ENCODE measurements around the gene CPNE4. TPM values are rescaled to one million over a fixed set of nuclear protein-coding genes. Genes with fewer than 3 reads are reported as not detected.

Gene CPNE4
- total RNA-seq, 4 donors from 2014 or later = 0.10 to 0.25 (median 0.16) TPM; not detected in 1

DNA sequence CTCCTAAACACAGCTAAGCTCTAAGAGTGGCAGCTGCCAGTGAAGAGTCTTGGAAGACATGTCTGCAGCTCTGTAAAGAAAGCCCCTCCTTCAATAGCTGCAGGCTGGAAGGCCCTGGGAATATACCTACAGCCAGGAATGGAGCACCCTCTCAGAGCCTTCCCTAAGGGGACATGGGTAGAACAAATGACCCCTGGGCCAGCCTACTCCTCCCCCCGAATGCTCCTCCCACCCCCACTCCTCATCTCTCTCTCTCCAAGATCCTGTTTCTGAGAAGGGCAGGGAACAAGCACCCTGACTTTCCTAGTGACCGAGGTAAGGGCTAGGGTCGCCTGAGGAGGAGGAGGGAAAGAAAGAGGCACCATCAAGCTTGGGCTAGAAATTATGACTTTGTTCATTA is 20.7 kb downstream of the CPNE4 start:
- no peak for TF ChIP-seq POLR2A (IDR thresholded peaks at IDR 0.05)
- TF ChIP-seq, protein P1, sequence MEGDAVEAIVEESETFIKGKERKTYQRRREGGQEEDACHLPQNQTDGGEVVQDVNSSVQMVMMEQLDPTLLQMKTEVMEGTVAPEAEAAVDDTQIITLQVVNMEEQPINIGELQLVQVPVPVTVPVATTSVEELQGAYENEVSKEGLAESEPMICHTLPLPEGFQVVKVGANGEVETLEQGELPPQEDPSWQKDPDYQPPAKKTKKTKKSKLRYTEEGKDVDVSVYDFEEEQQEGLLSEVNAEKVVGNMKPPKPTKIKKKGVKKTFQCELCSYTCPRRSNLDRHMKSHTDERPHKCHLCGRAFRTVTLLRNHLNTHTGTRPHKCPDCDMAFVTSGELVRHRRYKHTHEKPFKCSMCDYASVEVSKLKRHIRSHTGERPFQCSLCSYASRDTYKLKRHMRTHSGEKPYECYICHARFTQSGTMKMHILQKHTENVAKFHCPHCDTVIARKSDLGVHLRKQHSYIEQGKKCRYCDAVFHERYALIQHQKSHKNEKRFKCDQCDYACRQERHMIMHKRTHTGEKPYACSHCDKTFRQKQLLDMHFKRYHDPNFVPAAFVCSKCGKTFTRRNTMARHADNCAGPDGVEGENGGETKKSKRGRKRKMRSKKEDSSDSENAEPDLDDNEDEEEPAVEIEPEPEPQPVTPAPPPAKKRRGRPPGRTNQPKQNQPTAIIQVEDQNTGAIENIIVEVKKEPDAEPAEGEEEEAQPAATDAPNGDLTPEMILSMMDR (IDR thresholded peaks at IDR 0.05) = no peak
- 63 to 65% methylated on average over 3 of the region's 3 CpGs for WGBS, 2 donors
- no peak for DNase-seq (ENCODE audit: low spot score in 2 of 2)
- H3K4me3 ChIP-seq (ENCODE audit: low read depth, poor library complexity, severe bottlenecking) = no peak overlapping the region
- intact Hi-C loops (cut with DNase I; ENCODE audit: low total_unique reads) = no loop called here

DNA sequence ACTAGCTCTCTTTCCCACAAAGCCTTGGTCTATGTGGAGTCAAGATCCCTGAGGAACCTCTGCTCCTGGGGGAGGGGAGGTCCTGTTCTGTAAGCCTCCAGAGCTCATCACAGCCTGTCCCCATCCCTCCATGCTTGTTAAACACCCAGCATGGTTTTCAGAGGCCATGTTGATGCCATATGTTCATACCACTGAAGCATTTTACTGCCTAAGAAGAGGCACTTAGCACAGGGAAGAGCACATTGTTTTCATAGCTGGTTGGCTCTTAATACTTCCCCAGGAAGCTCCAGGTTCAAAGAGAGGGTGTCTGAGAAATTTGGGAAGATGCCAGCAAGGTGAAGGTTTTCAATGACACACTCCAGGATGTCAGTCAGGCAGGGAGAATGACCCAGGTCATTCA is 25.6 kb downstream of the CPNE4 start:
- no peak overlapping the region for H3K4me3 ChIP-seq (ENCODE audit: low read depth, poor library complexity, severe bottlenecking)
- DNase-seq (ENCODE audit: low spot score in 2 of 2) = no peak
- intact Hi-C loops (cut with DNase I; ENCODE audit: low total_unique reads) = no loop called here
- no peak for TF ChIP-seq POLR2A (IDR thresholded peaks at IDR 0.05)
- TF ChIP-seq, protein P1 (IDR thresholded peaks at IDR 0.05) = no peak

GRCh38 chr3:132008837-132009236 is 26.0 kb downstream of the CPNE4 start:
- intact Hi-C loops (cut with DNase I; ENCODE audit: low total_unique reads) = no loop called here
- no peak for DNase-seq (ENCODE audit: low spot score in 2 of 2)
- WGBS, 2 donors = 30 to 35% methylated on average over 2 of the region's 2 CpGs
- no peak for TF ChIP-seq POLR2A (IDR thresholded peaks at IDR 0.05)
- TF ChIP-seq, protein P1 (IDR thresholded peaks at IDR 0.05) = no peak
- no peak overlapping the region for H3K4me3 ChIP-seq (ENCODE audit: low read depth, poor library complexity, severe bottlenecking)

DNA sequence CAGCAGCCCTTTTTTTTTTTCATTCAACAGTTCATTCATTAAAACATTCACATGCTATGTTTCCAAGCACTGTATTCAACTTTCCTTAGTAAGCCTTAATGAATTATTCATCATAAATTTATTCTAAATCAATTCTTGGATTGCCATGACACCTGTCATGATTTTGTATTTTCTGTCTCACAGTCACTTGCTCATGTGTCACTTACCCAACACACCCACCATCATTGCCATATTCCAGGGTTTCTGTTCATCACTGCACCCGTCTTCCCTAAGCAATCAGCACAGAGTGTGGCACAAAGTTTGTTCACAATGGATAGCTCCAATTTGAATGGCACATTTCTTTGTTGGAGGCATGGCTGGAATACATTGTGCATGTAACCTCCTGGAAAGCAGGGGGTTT is 27.2 kb downstream of the CPNE4 start:
- TF ChIP-seq, protein P1 (IDR thresholded peaks at IDR 0.05) = no peak
- TF ChIP-seq POLR2A (IDR thresholded peaks at IDR 0.05) = no peak
- no peak for DNase-seq (ENCODE audit: low spot score in 2 of 2)
- intact Hi-C loops (cut with DNase I; ENCODE audit: low total_unique reads) = no loop called here
- H3K4me3 ChIP-seq (ENCODE audit: low read depth, poor library complexity, severe bottlenecking) = no peak overlapping the region
- 0 to 36% methylated on average over 1 of the region's 1 CpG for WGBS, 2 donors

- H3K4me3 ChIP-seq (ENCODE audit: low read depth, poor library complexity, severe bottlenecking) = no peak overlapping the region
- intact Hi-C loops (cut with DNase I; ENCODE audit: low total_unique reads) = no loop called here
- 36 to 45% methylated on average over 3 of the region's 3 CpGs for WGBS, 2 donors
- TF ChIP-seq, protein P1 (IDR thresholded peaks at IDR 0.05) = no peak
- no peak for TF ChIP-seq POLR2A (IDR thresholded peaks at IDR 0.05)
- DNase-seq (ENCODE audit: low spot score in 2 of 2) = no peak
Observed at GRCh38 chr3:132006605-132007204, 28.1 kb downstream of the CPNE4 start.

DNA sequence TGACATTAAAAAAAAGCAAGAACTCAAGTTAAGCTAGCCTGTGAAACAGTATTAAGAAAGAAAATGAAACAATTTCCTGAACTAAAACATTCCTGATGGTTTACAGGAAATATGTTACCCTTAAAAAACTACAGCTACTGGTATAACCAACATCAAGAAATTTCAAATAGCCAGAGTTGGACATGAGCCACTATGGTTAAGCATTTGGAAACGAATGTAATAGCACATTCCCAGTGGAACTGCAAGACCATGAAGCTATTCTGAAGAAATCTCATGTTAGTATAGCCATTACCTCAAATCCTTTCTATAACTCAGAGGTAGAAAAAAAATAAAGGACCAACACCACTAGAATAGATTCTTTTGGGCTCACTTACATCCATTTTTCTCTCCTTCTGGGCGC is 30.2 kb downstream of the CPNE4 start:
- WGBS, 2 donors = 44 to 51% methylated on average over 2 of the region's 2 CpGs
- DNase-seq (ENCODE audit: low spot score in 2 of 2) = no peak
- intact Hi-C loops (cut with DNase I; ENCODE audit: low total_unique reads) = no loop called here
- no peak overlapping the region for H3K4me3 ChIP-seq (ENCODE audit: low read depth, poor library complexity, severe bottlenecking)
- no peak for TF ChIP-seq POLR2A (IDR thresholded peaks at IDR 0.05)
- TF ChIP-seq, protein P1 (IDR thresholded peaks at IDR 0.05) = no peak
